Measurements from ENCODE around the gene DOK4. TPM values are rescaled to one million over a fixed set of nuclear protein-coding genes. Genes with fewer than 3 reads are reported as not detected.

The DOK4 gene
- total and polyA plus RNA-seq, 2 experiments from 2014 or later: 11.4 to 29.1 TPM

DNA sequence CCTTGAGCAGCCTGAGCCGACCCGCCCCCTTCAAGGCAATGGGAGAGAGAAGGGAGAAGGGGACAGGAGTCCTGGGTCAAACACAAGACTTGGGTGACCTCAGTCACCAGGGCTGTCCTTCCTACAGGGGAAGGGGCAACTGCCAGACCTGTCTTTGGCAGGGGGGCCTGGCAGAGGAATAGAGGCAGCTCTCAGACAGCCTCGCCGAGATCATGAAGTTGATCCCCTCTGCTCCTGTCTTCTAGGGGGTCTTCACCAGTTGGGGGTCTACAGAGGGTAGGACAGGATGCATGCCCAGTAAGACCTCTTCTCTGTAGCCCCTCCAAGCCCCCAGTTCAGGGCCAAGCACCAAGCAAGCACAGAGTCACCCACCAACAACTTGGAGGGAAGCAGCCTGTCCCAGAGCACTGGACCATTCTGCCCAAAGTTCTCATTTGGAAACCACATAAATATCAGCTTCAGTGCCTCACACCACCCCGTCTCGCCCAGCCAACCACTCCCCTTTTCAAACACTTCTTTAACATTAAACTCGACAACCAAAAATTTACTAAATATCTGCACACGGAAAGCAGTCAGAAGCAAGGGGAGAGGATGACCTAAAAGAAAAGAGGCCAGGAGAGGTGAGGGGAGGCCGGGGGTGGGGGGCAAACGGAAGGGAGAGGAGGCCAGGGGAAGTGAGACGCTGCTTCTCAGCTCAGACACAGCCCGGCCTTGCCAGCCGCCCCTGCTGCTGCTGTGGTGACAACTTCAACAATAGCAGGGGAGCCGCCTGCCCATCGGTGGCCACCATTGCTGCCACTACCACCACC is 7.7 kb downstream of the DOK4 start:
- peaks cover 26% of the 10 kb centered on the region for H3K27me3 Mint-ChIP-seq (ENCODE audit: insufficient read depth, low read depth, poor library complexity)
- 0 out of 2 replicates have a peak, but pooled peaks cover 3% of the 10 kb centered on the region for H4K20me1 ChIP-seq (replicated peaks; ENCODE audit: insufficient read depth)
- peaks cover 44% of the 10 kb centered on the region for H3K4me1 ChIP-seq (ENCODE audit: insufficient read depth)
- peaks cover 3% of the 10 kb centered on the region; the same call in 2 of the 3 replicates for H3K36me3 Mint-ChIP-seq (ENCODE audit: low read depth)
- peak overlapping the region; percentile 56 for H3K4me3 ChIP-seq
- peaks cover 7% of the 10 kb centered on the region; the same call in 1 of the 2 replicates for H3K27me3 ChIP-seq (ENCODE audit: insufficient read depth)
- peak overlapping the region; percentile 84 for H3K4me2 ChIP-seq
- H3K27ac Mint-ChIP-seq: no peak overlapping the region
- no peaks in the 10 kb centered on the region for H3K9me2 ChIP-seq (ENCODE audit: insufficient read depth)
- DNase-seq (ENCODE audit: low spot score) (no peak), ATAC-seq (no peak)
- no peaks in the 10 kb centered on the region; the same call in 1 of the 2 replicates for H3K79me2 ChIP-seq (replicated peaks; ENCODE audit: insufficient read depth)
- peak overlapping the region; percentile 83 for H3K4me3 Mint-ChIP-seq
- no peaks in the 10 kb centered on the region for H3K36me3 ChIP-seq (ENCODE audit: insufficient read depth)
- no peak overlapping the region for H3K27ac ChIP-seq (ENCODE audit: low read depth)
- H3K4me1 Mint-ChIP-seq: peaks cover 51% of the 10 kb centered on the region
- TF ChIP-seq, protein P1, sequence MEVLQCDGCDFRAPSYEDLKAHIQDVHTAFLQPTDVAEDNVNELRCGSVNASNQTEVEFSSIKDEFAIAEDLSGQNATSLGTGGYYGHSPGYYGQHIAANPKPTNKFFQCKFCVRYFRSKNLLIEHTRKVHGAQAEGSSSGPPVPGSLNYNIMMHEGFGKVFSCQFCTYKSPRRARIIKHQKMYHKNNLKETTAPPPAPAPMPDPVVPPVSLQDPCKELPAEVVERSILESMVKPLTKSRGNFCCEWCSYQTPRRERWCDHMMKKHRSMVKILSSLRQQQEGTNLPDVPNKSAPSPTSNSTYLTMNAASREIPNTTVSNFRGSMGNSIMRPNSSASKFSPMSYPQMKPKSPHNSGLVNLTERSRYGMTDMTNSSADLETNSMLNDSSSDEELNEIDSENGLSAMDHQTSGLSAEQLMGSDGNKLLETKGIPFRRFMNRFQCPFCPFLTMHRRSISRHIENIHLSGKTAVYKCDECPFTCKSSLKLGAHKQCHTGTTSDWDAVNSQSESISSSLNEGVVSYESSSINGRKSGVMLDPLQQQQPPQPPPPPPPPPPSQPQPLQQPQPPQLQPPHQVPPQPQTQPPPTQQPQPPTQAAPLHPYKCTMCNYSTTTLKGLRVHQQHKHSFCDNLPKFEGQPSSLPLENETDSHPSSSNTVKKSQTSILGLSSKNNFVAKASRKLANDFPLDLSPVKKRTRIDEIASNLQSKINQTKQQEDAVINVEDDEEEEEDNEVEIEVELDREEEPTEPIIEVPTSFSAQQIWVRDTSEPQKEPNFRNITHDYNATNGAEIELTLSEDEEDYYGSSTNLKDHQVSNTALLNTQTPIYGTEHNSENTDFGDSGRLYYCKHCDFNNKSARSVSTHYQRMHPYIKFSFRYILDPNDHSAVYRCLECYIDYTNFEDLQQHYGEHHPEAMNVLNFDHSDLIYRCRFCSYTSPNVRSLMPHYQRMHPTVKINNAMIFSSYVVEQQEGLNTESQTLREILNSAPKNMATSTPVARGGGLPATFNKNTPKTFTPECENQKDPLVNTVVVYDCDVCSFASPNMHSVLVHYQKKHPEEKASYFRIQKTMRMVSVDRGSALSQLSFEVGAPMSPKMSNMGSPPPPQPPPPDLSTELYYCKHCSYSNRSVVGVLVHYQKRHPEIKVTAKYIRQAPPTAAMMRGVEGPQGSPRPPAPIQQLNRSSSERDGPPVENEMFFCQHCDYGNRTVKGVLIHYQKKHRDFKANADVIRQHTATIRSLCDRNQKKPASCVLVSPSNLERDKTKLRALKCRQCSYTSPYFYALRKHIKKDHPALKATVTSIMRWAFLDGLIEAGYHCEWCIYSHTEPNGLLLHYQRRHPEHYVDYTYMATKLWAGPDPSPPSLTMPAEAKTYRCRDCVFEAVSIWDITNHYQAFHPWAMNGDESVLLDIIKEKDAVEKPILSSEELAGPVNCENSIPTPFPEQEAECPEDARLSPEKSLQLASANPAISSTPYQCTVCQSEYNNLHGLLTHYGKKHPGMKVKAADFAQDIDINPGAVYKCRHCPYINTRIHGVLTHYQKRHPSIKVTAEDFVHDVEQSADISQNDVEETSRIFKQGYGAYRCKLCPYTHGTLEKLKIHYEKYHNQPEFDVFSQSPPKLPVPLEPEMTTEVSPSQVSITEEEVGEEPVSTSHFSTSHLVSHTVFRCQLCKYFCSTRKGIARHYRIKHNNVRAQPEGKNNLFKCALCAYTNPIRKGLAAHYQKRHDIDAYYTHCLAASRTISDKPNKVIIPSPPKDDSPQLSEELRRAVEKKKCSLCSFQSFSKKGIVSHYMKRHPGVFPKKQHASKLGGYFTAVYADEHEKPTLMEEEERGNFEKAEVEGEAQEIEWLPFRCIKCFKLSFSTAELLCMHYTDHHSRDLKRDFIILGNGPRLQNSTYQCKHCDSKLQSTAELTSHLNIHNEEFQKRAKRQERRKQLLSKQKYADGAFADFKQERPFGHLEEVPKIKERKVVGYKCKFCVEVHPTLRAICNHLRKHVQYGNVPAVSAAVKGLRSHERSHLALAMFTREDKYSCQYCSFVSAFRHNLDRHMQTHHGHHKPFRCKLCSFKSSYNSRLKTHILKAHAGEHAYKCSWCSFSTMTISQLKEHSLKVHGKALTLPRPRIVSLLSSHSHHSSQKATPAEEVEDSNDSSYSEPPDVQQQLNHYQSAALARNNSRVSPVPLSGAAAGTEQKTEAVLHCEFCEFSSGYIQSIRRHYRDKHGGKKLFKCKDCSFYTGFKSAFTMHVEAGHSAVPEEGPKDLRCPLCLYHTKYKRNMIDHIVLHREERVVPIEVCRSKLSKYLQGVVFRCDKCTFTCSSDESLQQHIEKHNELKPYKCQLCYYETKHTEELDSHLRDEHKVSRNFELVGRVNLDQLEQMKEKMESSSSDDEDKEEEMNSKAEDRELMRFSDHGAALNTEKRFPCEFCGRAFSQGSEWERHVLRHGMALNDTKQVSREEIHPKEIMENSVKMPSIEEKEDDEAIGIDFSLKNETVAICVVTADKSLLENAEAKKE (CRISPR knock-in tag; IDR thresholded peaks at IDR 0.05): no peak
- TF ChIP-seq NANOG (IDR thresholded peaks at IDR 0.05; ENCODE audit: borderline replicate concordance): no peak
- TF ChIP-seq POLR2AphosphoS5 (IDR thresholded peaks at IDR 0.05; ENCODE audit: low read depth): no peak
- TF ChIP-seq REST (IDR thresholded peaks at IDR 0.05; ENCODE audit: unreplicated experiment): no peak
- no peak for TF ChIP-seq JUNB (IDR thresholded peaks at IDR 0.05; ENCODE audit: unreplicated experiment)
- TF ChIP-seq EZH2 (IDR thresholded peaks at IDR 0.05; ENCODE audit: low read depth, unreplicated experiment): no peak
- H3K9me3 Mint-ChIP-seq: no peaks in the 10 kb centered on the region
- no peak overlapping the region for H2AFZ ChIP-seq
- H3F3A ChIP-seq (replicated peaks; ENCODE audit: low read depth): peaks cover 4% of the 10 kb centered on the region; the same call in 1 of the 2 replicates
